HEK293 (cell line): ENCODE results near the gene NOSIP.

Experiments
- MZF1 ChIP-seq: fragments of 450-650 bp; formaldehyde crosslinking; IDR thresholded peaks from 2 replicates; pipeline ENCODE4 v1.5.1; 2017; ENCODE audit warnings: missing biosample characterization, missing genetic modification characterization, borderline replicate concordance
- SP2 ChIP-seq: fragments of 450-650 bp; formaldehyde crosslinking; IDR thresholded peaks from 2 replicates; pipeline ENCODE4 v1.5.1; 2016; ENCODE audit warnings: missing biosample characterization, missing genetic modification characterization
- TCF7L2 ChIP-seq: IDR thresholded peaks from 2 replicates; pipeline ENCODE4 v1.6.1; 2011; ENCODE audit warnings: low read depth, mild to moderate bottlenecking, inconsistent platforms, low read length, moderate library complexity, borderline replicate concordance
- ZBTB21 ChIP-seq: fragments of 450-650 bp; formaldehyde crosslinking; IDR thresholded peaks from 2 replicates; pipeline ENCODE4 v1.5.1; 2017; ENCODE audit warnings: missing biosample characterization, missing genetic modification characterization
- ZEB2 ChIP-seq: fragments of 450-650 bp; formaldehyde crosslinking; IDR thresholded peaks from 2 replicates; pipeline ENCODE4 v1.5.1; 2016; ENCODE audit warnings: missing biosample characterization, missing genetic modification characterization
- ZFP3 ChIP-seq: fragments of 450-650 bp; formaldehyde crosslinking; IDR thresholded peaks from 2 replicates; pipeline ENCODE4 v1.5.1; 2016; ENCODE audit warnings: low read depth, missing biosample characterization, missing genetic modification characterization
- ZNF138 ChIP-seq: fragments of 450-650 bp; formaldehyde crosslinking; IDR thresholded peaks from 2 replicates; pipeline ENCODE4 v1.5.1; 2016; ENCODE audit warnings: missing biosample characterization, missing genetic modification characterization, borderline replicate concordance
- ZNF24 ChIP-seq: fragments of 450-650 bp; formaldehyde crosslinking; IDR thresholded peaks from 2 replicates; pipeline ENCODE4 v1.5.1; 2016; ENCODE audit warnings: missing biosample characterization, missing genetic modification characterization
- ZNF274 ChIP-seq, 2 experiments: fragments of 200-500 bp in 1 of 2; fragments of 450-650 bp in 1 of 2; sonication (Bioruptor generic) in 1 of 2; formaldehyde crosslinking in 1 of 2; IDR thresholded peaks; 2 replicates each; pipeline versions ENCODE4 v1.5.1 to v1.6.1; 2014 to 2016; ENCODE audit warnings: borderline replicate concordance in 1 of 2, inconsistent platforms in 1 of 2, low read length in 1 of 2, missing biosample characterization in 1 of 2, missing genetic modification characterization in 1 of 2
- ZNF311 ChIP-seq: fragments of 450-650 bp; formaldehyde crosslinking; IDR thresholded peaks from 2 replicates; pipeline ENCODE4 v1.5.1; 2017; ENCODE audit warnings: missing biosample characterization, missing genetic modification characterization, borderline replicate concordance
- TF ChIP-seq, protein P1 (sequence below): fragments of 450-650 bp; formaldehyde crosslinking; IDR thresholded peaks from 2 replicates; pipeline ENCODE4 v1.5.1; 2016; ENCODE audit warnings: missing biosample characterization, missing genetic modification characterization
- TF ChIP-seq, protein P2 (sequence below): fragments of 450-650 bp; formaldehyde crosslinking; IDR thresholded peaks from 2 replicates; pipeline ENCODE4 v1.5.1; 2016; ENCODE audit warnings: missing biosample characterization, missing genetic modification characterization
- TF ChIP-seq, protein P3 (sequence below): fragments of 450-650 bp; formaldehyde crosslinking; IDR thresholded peaks from 2 replicates; pipeline ENCODE4 v1.5.1; 2017; ENCODE audit warnings: missing biosample characterization, mild to moderate bottlenecking, missing genetic modification characterization, moderate library complexity

DNA sequence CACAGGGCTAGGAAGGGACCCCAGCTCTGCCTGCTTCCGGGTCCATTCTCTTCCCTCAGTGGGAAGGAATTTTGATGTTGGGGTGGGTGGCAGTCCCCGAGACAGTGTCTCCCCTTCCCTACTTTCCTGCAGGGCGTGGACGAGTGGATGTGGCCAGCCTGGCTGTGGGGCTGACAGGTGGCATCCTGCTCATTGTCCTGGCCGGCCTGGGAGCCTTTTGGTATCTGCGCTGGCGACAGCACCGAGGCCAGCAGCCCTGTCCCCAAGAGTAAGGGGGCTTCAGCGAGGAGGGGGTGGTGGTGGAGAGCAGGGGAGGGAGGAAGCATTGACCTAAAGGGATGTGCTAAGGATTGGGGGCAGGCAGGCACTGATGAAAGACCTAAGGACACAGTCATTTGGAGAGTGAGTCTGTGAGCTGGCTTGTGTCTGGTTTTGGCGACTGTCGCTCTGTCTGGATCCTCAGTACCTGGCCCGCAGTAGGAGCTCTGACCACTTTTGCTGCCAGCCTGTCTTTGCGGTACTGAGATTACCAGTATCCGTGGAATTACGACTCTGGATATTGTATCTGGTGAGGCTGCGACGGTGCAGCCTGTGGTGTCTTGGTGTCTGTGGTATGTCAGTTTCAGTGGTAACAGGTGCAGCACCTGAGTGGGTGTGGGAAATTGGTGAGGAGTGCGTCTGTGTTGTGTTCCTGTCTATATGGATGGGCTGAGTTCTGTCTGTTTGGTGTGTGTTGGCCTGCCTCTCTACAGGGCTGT, 8.2 kb upstream of the NOSIP start:
- TF ChIP-seq, protein P1, sequence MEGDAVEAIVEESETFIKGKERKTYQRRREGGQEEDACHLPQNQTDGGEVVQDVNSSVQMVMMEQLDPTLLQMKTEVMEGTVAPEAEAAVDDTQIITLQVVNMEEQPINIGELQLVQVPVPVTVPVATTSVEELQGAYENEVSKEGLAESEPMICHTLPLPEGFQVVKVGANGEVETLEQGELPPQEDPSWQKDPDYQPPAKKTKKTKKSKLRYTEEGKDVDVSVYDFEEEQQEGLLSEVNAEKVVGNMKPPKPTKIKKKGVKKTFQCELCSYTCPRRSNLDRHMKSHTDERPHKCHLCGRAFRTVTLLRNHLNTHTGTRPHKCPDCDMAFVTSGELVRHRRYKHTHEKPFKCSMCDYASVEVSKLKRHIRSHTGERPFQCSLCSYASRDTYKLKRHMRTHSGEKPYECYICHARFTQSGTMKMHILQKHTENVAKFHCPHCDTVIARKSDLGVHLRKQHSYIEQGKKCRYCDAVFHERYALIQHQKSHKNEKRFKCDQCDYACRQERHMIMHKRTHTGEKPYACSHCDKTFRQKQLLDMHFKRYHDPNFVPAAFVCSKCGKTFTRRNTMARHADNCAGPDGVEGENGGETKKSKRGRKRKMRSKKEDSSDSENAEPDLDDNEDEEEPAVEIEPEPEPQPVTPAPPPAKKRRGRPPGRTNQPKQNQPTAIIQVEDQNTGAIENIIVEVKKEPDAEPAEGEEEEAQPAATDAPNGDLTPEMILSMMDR = no peak
- no peak for TF ChIP-seq MZF1 (tag by site-specific recombination)
- TF ChIP-seq, protein P2, sequence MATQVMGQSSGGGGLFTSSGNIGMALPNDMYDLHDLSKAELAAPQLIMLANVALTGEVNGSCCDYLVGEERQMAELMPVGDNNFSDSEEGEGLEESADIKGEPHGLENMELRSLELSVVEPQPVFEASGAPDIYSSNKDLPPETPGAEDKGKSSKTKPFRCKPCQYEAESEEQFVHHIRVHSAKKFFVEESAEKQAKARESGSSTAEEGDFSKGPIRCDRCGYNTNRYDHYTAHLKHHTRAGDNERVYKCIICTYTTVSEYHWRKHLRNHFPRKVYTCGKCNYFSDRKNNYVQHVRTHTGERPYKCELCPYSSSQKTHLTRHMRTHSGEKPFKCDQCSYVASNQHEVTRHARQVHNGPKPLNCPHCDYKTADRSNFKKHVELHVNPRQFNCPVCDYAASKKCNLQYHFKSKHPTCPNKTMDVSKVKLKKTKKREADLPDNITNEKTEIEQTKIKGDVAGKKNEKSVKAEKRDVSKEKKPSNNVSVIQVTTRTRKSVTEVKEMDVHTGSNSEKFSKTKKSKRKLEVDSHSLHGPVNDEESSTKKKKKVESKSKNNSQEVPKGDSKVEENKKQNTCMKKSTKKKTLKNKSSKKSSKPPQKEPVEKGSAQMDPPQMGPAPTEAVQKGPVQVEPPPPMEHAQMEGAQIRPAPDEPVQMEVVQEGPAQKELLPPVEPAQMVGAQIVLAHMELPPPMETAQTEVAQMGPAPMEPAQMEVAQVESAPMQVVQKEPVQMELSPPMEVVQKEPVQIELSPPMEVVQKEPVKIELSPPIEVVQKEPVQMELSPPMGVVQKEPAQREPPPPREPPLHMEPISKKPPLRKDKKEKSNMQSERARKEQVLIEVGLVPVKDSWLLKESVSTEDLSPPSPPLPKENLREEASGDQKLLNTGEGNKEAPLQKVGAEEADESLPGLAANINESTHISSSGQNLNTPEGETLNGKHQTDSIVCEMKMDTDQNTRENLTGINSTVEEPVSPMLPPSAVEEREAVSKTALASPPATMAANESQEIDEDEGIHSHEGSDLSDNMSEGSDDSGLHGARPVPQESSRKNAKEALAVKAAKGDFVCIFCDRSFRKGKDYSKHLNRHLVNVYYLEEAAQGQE = no peak
- TF ChIP-seq ZBTB21 (tag by site-specific recombination) = no peak
- TF ChIP-seq ZNF24 (tag by site-specific recombination) = no peak
- TF ChIP-seq ZNF274 (IDR thresholded peaks at IDR 0.05; ENCODE audit: low read length) = no peak
- TF ChIP-seq ZNF274 (tag by site-specific recombination; IDR thresholded peaks at IDR 0.05; ENCODE audit: borderline replicate concordance) = no peak
- TF ChIP-seq ZFP3 (tag by site-specific recombination) = no peak
- TF ChIP-seq ZNF138 (tag by site-specific recombination) = no peak
- TF ChIP-seq SP2 = no peak
- no peak for TF ChIP-seq ZNF311 (tag by site-specific recombination)
- TF ChIP-seq ZEB2 (tag by site-specific recombination) = no peak
- no peak for TF ChIP-seq TCF7L2
- TF ChIP-seq, protein P3, sequence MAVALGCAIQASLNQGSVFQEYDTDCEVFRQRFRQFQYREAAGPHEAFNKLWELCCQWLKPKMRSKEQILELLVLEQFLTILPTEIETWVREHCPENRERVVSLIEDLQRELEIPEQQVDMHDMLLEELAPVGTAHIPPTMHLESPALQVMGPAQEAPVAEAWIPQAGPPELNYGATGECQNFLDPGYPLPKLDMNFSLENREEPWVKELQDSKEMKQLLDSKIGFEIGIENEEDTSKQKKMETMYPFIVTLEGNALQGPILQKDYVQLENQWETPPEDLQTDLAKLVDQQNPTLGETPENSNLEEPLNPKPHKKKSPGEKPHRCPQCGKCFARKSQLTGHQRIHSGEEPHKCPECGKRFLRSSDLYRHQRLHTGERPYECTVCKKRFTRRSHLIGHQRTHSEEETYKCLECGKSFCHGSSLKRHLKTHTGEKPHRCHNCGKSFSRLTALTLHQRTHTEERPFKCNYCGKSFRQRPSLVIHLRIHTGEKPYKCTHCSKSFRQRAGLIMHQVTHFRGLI (tag by site-specific recombination) = no peak
